ES-I3 (cell line): Measurements from ENCODE around the gene TCF19.

Experiments used
- H3K36me3 ChIP-seq: 2 replicates; pipeline ENCODE4 v1.6.1; 2013; ENCODE audit warnings: mild to moderate bottlenecking, low read length, control low read depth, moderate library complexity; ENCODE audit not compliant: insufficient read depth
- H3K4me1 ChIP-seq: 2 replicates; pipeline ENCODE4 v1.6.1; 2013; ENCODE audit warnings: mild to moderate bottlenecking, control low read depth, low read length; ENCODE audit not compliant: insufficient read depth
- H3K9ac ChIP-seq: 2 replicates; pipeline ENCODE4 v1.6.1; 2013; ENCODE audit warnings: low read depth, mild to moderate bottlenecking, low read length, moderate library complexity
- H3K9me3 ChIP-seq: 2 replicates; pipeline ENCODE4 v1.6.1; 2013; ENCODE audit warnings: mild to moderate bottlenecking, low read length, moderate library complexity; ENCODE audit not compliant: control insufficient read depth, insufficient read depth

TCF19 gene

GRCh38 chr6:31122791-31123706 is 35.3 kb upstream of the TCF19 start:
- no peaks in the 10 kb centered on the region for H3K9me3 ChIP-seq
- H3K9ac ChIP-seq, result no peak overlapping the region
- H3K4me1 ChIP-seq, result peaks cover 5% of the 10 kb centered on the region; the same call in 1 of the 2 replicates
- H3K36me3 ChIP-seq, result no peaks in the 10 kb centered on the region

GRCh38 chr6:31125162-31125561 is 33.2 kb upstream of the TCF19 start:
- no peaks in the 10 kb centered on the region for H3K9me3 ChIP-seq
- H3K4me1 ChIP-seq, result peaks cover 5% of the 10 kb centered on the region; the same call in 1 of the 2 replicates
- no peak overlapping the region for H3K9ac ChIP-seq
- H3K36me3 ChIP-seq, result no peaks in the 10 kb centered on the region

- Histone ChIP-seq H3K9ac (no peak overlapping the region), H3K4me1 (peaks cover 5% of the 10 kb centered on the region; the same call in 1 of the 2 replicates), H3K36me3 (no peaks in the 10 kb centered on the region), H3K9me3 (no peaks in the 10 kb centered on the region)
Observed at GRCh38 chr6:31125586-31126363, 32.6 kb upstream of the TCF19 start.

GRCh38 chr6:31126396-31127175 is 31.8 kb upstream of the TCF19 start:
- H3K9ac ChIP-seq, result no peak overlapping the region
- H3K9me3 ChIP-seq, result no peaks in the 10 kb centered on the region
- peaks cover 5% of the 10 kb centered on the region; the same call in 1 of the 2 replicates for H3K4me1 ChIP-seq
- no peaks in the 10 kb centered on the region for H3K36me3 ChIP-seq

- Histone ChIP-seq H3K36me3 (no peaks in the 10 kb centered on the region), H3K9me3 (no peaks in the 10 kb centered on the region), H3K9ac (no peak overlapping the region), H3K4me1 (peaks cover 5% of the 10 kb centered on the region; the same call in 1 of the 2 replicates)
Observed at GRCh38 chr6:31128093-31128676, 30.2 kb upstream of the TCF19 start.

- H3K4me1 ChIP-seq, result peaks cover 5% of the 10 kb centered on the region; the same call in 1 of the 2 replicates
- H3K36me3 ChIP-seq, result no peaks in the 10 kb centered on the region
- no peaks in the 10 kb centered on the region for H3K9me3 ChIP-seq
- no peak overlapping the region for H3K9ac ChIP-seq
Observed at GRCh38 chr6:31129130-31129529, 29.3 kb upstream of the TCF19 start.

GRCh38 chr6:31130751-31131150 is 27.6 kb upstream of the TCF19 start:
- H3K4me1 ChIP-seq, result no peaks in the 10 kb centered on the region; the same call in 1 of the 2 replicates
- no peak overlapping the region for H3K9ac ChIP-seq
- no peaks in the 10 kb centered on the region for H3K9me3 ChIP-seq
- H3K36me3 ChIP-seq, result no peaks in the 10 kb centered on the region

GRCh38 chr6:31131595-31131994 is 26.8 kb upstream of the TCF19 start:
- no peaks in the 10 kb centered on the region for H3K9me3 ChIP-seq
- no peak overlapping the region for H3K9ac ChIP-seq
- no peaks in the 10 kb centered on the region; the same call in 1 of the 2 replicates for H3K4me1 ChIP-seq
- no peaks in the 10 kb centered on the region for H3K36me3 ChIP-seq

GRCh38 chr6:31132806-31133205 is 25.6 kb upstream of the TCF19 start:
- no peaks in the 10 kb centered on the region for H3K36me3 ChIP-seq
- H3K9ac ChIP-seq, result no peak overlapping the region
- H3K4me1 ChIP-seq, result peaks cover 3% of the 10 kb centered on the region
- no peaks in the 10 kb centered on the region for H3K9me3 ChIP-seq

- peaks cover 19% of the 10 kb centered on the region for H3K4me1 ChIP-seq
- no peak overlapping the region for H3K9ac ChIP-seq
- H3K9me3 ChIP-seq, result no peaks in the 10 kb centered on the region
- no peaks in the 10 kb centered on the region for H3K36me3 ChIP-seq
Observed at GRCh38 chr6:31135710-31136109, 22.7 kb upstream of the TCF19 start.

- Histone ChIP-seq H3K9me3 (no peaks in the 10 kb centered on the region), H3K36me3 (no peaks in the 10 kb centered on the region), H3K4me1 (peaks cover 37% of the 10 kb centered on the region), H3K9ac (no peak within 1 kb of the TSS; the same call in 1 of the 2 replicates)
Observed at GRCh38 chr6:31138982-31139381, 19.4 kb upstream of the TCF19 start, which contains the start of gene PSORS1C2. PSORS1C2 (minus strand) TSS chr6:31139066; CDS start chr6:31139026, 40 bp downstream.

- Histone ChIP-seq H3K9ac (no peak overlapping the region), H3K4me1 (peaks cover 37% of the 10 kb centered on the region), H3K36me3 (no peaks in the 10 kb centered on the region; the same call in 1 of the 2 replicates), H3K9me3 (no peaks in the 10 kb centered on the region)
Observed at GRCh38 chr6:31139599-31139998, 18.8 kb upstream of the TCF19 start.

GRCh38 chr6:31140643-31141042 is 17.7 kb upstream of the TCF19 start:
- no peaks in the 10 kb centered on the region; the same call in 1 of the 2 replicates for H3K36me3 ChIP-seq
- H3K9ac ChIP-seq, result no peak overlapping the region
- peaks cover 37% of the 10 kb centered on the region for H3K4me1 ChIP-seq
- H3K9me3 ChIP-seq, result no peaks in the 10 kb centered on the region
